HCT116 (cell line): ENCODE results near the gene KIF18B. TPM values are rescaled to one million over a fixed set of nuclear protein-coding genes. Genes with fewer than 3 reads are reported as not detected.
A peak's percentile ranks its signal among the peaks of the same experiment; 100 is the strongest.

Source experiments
- ATAC-seq: fragments of 200-7000 bp; cut with Tn5 transposase; 2 replicates; pipeline ENCODE4 v1.9.1; 2020; ENCODE audit warnings: mild to moderate bottlenecking, moderate library complexity
- BruUV-seq: library from RNA; stranded (reverse); fragments of 400-500 nt; replicated peaks from 2 replicates; lab custom pipeline; 2021; lab: Mats Ljungman, UMichigan
- CTCF ChIA-PET: fragments of 300-600 bp; sonication (Branson Sonifier 250); formaldehyde crosslinking; loops from one replicate; lab custom pipeline; 2021; ENCODE audit warnings: antibody characterized with exemption; lab: Charles Lee
- POLR2A ChIA-PET: fragments of 300-600, 350-600 bp; sonication (Branson Sonifier 250); formaldehyde crosslinking; loops from one replicate; lab custom pipeline; 2021; ENCODE audit warnings: antibody characterized with exemption; lab: Charles Lee
- RAD21 ChIA-PET, 2 experiments: fragments of 300-600 bp; sonication (Branson Sonifier 250); formaldehyde crosslinking; loops; one replicate each; lab custom pipeline; 2023; ENCODE audit warnings: low total read pairs in 2 of 2; ENCODE audit not compliant: uncharacterized antibody in 2 of 2, unreplicated experiment in 2 of 2, low non-redundant PET in 1 of 2; lab: Charles Lee
- DNase-seq: peaks from one replicate; pipeline ENCODE4 v3.0.0-alpha.2; 2010; ENCODE audit warnings: low read depth, low spot score
- H2AFZ ChIP-seq: fragments of 200-600 bp; shearing (Covaris generic), sonication (generic); 2 replicates; pipeline ENCODE4 v1.6.1; 2017; ENCODE audit warnings: low read depth, mixed run types, mixed read lengths, antibody characterized with exemption, low read length; ENCODE audit not compliant: poor library complexity, severe bottlenecking
- H3K27ac ChIP-seq: 2 replicates; pipeline ENCODE4 v1.5.1; 2012; ENCODE audit warnings: low read depth, low read length
- H3K27me3 ChIP-seq: fragments of 200-600 bp; sonication (generic); 2 replicates; pipeline ENCODE4 v1.6.1; 2016; ENCODE audit warnings: mixed run types, low read length, mixed read lengths; ENCODE audit not compliant: insufficient read depth
- H3K36me3 ChIP-seq, 2 experiments: fragments of 200-500 bp in 1 of 2; fragments of 200-600 bp in 1 of 2; sonication (Bioruptor generic) in 1 of 2; sonication (generic) in 1 of 2; 2 replicates each; pipeline versions ENCODE4 v1.5.1 to v1.6.1; 2014 to 2016; ENCODE audit warnings: low read length in 2 of 2, inconsistent platforms in 1 of 2, mixed read lengths in 1 of 2, mixed run types in 1 of 2; ENCODE audit not compliant: insufficient read depth in 2 of 2, control insufficient read depth in 1 of 2
- H3K4me1 ChIP-seq, 2 experiments: fragments of 200-600 bp in 1 of 2; sonication (generic) in 1 of 2; 2 replicates each; pipeline versions ENCODE4 v1.5.1 to v1.6.1; 2012 to 2017; ENCODE audit warnings: low read length in 2 of 2, inconsistent platforms in 1 of 2, mild to moderate bottlenecking in 1 of 2, mixed read lengths in 1 of 2, mixed run types in 1 of 2, moderate library complexity in 1 of 2; ENCODE audit not compliant: insufficient read depth in 2 of 2, control insufficient read depth in 1 of 2
- H3K4me2 ChIP-seq: fragments of 200-600 bp; sonication (generic); 2 replicates; pipeline ENCODE4 v1.6.1; 2017; ENCODE audit warnings: mixed run types, low read length, mixed read lengths
- H3K4me3 ChIP-seq, 2 experiments: fragments of 200-600 bp in 1 of 2; sonication (generic) in 1 of 2; replicated peaks in 1 of 2; 2 replicates each; pipeline ENCODE4 v1.5.1; 2011 to 2016; ENCODE audit warnings: low read length in 2 of 2, control low read depth in 1 of 2, low read depth in 1 of 2, mild to moderate bottlenecking in 1 of 2, mixed read lengths in 1 of 2, mixed run types in 1 of 2
- H3K79me2 ChIP-seq: fragments of 200-600 bp; sonication (generic); 2 replicates; pipeline ENCODE4 v1.6.1; 2017; ENCODE audit warnings: mild to moderate bottlenecking, mixed run types, low read length, moderate library complexity, mixed read lengths; ENCODE audit not compliant: insufficient read depth
- H3K9ac ChIP-seq: fragments of 200-600 bp; sonication (generic); 2 replicates; pipeline ENCODE4 v1.6.1; 2016; ENCODE audit warnings: low read length, mixed read lengths
- H3K9me2 ChIP-seq: fragments of 200-600 bp; sonication (generic), shearing (Covaris generic); 2 replicates; pipeline ENCODE4 v1.6.1; 2017; ENCODE audit warnings: mixed run types, mild to moderate bottlenecking, moderate library complexity; ENCODE audit not compliant: insufficient read depth
- H3K9me3 ChIP-seq, 2 experiments: fragments of 200-500 bp in 1 of 2; fragments of 200-600 bp in 1 of 2; sonication (Bioruptor generic) in 1 of 2; sonication (generic) in 1 of 2; 2 replicates each; pipeline ENCODE4 v1.6.1; 2014 to 2017; ENCODE audit warnings: low read length in 2 of 2, mixed read lengths in 2 of 2, inconsistent platforms in 1 of 2, low read depth in 1 of 2, mild to moderate bottlenecking in 1 of 2, mixed run types in 1 of 2, moderate library complexity in 1 of 2; ENCODE audit not compliant: control insufficient read depth in 1 of 2, insufficient read depth in 1 of 2
- H4K20me1 ChIP-seq: fragments of 200-600 bp; sonication (generic), shearing (Covaris generic); 2 replicates; pipeline ENCODE4 v1.6.1; 2017; ENCODE audit warnings: mixed run types, mild to moderate bottlenecking, moderate library complexity; ENCODE audit not compliant: insufficient read depth
- CBX3 ChIP-seq: IDR thresholded peaks from 2 replicates; pipeline ENCODE4 v1.6.1; 2012; ENCODE audit warnings: low read depth
- CEBPB ChIP-seq: IDR thresholded peaks from 2 replicates; pipeline ENCODE4 v1.6.1; 2012; ENCODE audit warnings: low read depth
- CTCF ChIP-seq, 3 experiments: fragments of 200-600 bp in 1 of 3; sonication (generic) in 1 of 3; IDR thresholded peaks in 2 of 3; conservative IDR thresholded peaks in 1 of 3; 2 replicates each; pipeline ENCODE4 v1.5.1; 2012 to 2017; ENCODE audit warnings: low read depth in 2 of 3, low read length in 2 of 3, antibody characterized with exemption in 1 of 3, borderline replicate concordance in 1 of 3, control low read depth in 1 of 3, mild to moderate bottlenecking in 1 of 3, mixed read lengths in 1 of 3, mixed run types in 1 of 3, moderate library complexity in 1 of 3; ENCODE audit not compliant: insufficient read depth in 1 of 3
- ELF1 ChIP-seq: IDR thresholded peaks from 2 replicates; pipeline ENCODE4 v1.6.1; 2012; ENCODE audit warnings: low read depth, borderline replicate concordance
- EZH2phosphoT487 ChIP-seq: fragments of 200-600 bp; IDR thresholded peaks from 2 replicates; pipeline ENCODE4 v1.6.1; 2018; ENCODE audit warnings: antibody characterized with exemption, borderline replicate concordance
- FOSL1 ChIP-seq: IDR thresholded peaks from 2 replicates; pipeline ENCODE4 v1.6.1; 2012; ENCODE audit warnings: low read depth
- MAX ChIP-seq: IDR thresholded peaks from 2 replicates; pipeline ENCODE4 v1.6.1; 2012
- POLR2A ChIP-seq: IDR thresholded peaks from 2 replicates; pipeline ENCODE4 v1.7.0; 2011; ENCODE audit warnings: borderline replicate concordance; ENCODE audit not compliant: insufficient read depth, insufficient read length; ENCODE audit errors: extremely low read depth
- POLR2AphosphoS5 ChIP-seq: IDR thresholded peaks from 2 replicates; pipeline ENCODE4 v1.6.1; 2011; ENCODE audit warnings: mild to moderate bottlenecking, low read depth, low read length, moderate library complexity
- SIN3A ChIP-seq: IDR thresholded peaks from 2 replicates; pipeline ENCODE4 v1.6.1; 2012; ENCODE audit warnings: low read depth
- TCF7L2 ChIP-seq: IDR thresholded peaks from 2 replicates; pipeline ENCODE4 v1.7.0; 2011; ENCODE audit warnings: borderline replicate concordance, inconsistent platforms; ENCODE audit not compliant: insufficient read depth, insufficient read length; ENCODE audit errors: extremely low read depth
- YY1 ChIP-seq: IDR thresholded peaks from 2 replicates; pipeline ENCODE4 v1.6.1; 2011; ENCODE audit warnings: low read length, low read depth, moderate library complexity, mild to moderate bottlenecking; ENCODE audit not compliant: insufficient replicate concordance; ENCODE audit errors: extremely low read depth
- ZNF274 ChIP-seq: fragments of 200-500 bp; sonication (Bioruptor generic); IDR thresholded peaks from 2 replicates; pipeline ENCODE4 v1.6.1; 2014; ENCODE audit warnings: mild to moderate bottlenecking, low read depth, low read length, inconsistent platforms
- intact Hi-C: fragments of 100-400 bp; cut with micrococcal nuclease; formaldehyde crosslinking; loops from 2 replicates; pipeline ENCODE4 v1.10.0; 2022
- total RNA-seq: library from RNA; stranded (reverse); gene quantifications from one replicate; pipeline ENCODE4 v1.2.1, GENCODE V29; 2021; ENCODE audit not compliant: unreplicated experiment

The KIF18B gene
- total RNA-seq, 1 experiment from 2014 or later: 76.4 TPM

DNA sequence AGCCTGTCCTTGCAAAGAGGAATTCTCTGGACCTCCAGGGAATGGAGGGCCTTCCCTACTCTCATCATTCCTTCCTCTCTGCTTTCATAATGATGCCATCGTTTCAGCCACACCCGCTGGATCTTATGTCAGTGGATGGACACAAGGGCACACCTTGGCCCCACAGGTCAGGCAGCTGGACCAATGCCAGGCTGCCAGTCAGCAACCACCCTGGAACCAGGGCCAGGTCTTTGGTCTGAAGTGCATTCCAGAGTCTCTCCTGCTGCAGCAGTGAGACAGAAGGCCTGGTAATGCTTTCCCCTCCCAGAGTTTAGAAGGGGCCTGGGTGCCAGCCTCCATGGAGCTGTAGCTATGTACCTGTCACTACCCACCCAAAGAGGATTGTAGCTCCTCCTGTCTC is 13.1 kb upstream of the KIF18B start:
- Histone ChIP-seq H3K4me3 (no peak overlapping the region), H3K4me2 (peak overlapping the region; percentile 25; the same call in 1 of the 2 replicates), H3K36me3 (no peaks in the 10 kb centered on the region), H3K9ac (no peak overlapping the region), H3K4me1 (peaks cover 6 to 11% of the 10 kb centered on the region in 2 experiments), H3K79me2 (no peaks in the 10 kb centered on the region), H3K9me3 (no peaks in the 10 kb centered on the region), H3K9me2 (no peaks in the 10 kb centered on the region), H3K27me3 (no peaks in the 10 kb centered on the region), H4K20me1 (no peaks in the 10 kb centered on the region), H2AFZ (no peak overlapping the region), H3K27ac (no peak overlapping the region; the same call in 1 of the 2 replicates)
- no peak for TF ChIP-seq CBX3
- TF ChIP-seq ELF1: no peak
- no peak for TF ChIP-seq FOSL1
- TF ChIP-seq CTCF (IDR thresholded peaks at IDR 0.05 in 2 of 3, conservative IDR thresholded peaks at IDR 0.05 in 1 of 3; ENCODE audit: borderline replicate concordance in 1 of 3, insufficient read depth in 1 of 3, low read depth in 2 of 3, low read length in 2 of 3): no peak
- no peak for TF ChIP-seq YY1
- TF ChIP-seq ZNF274: no peak
- TF ChIP-seq POLR2AphosphoS5: no peak
- no peak for TF ChIP-seq SIN3A
- TF ChIP-seq POLR2A: no peak
- TF ChIP-seq EZH2phosphoT487: no peak
- TF ChIP-seq TCF7L2: no peak
- TF ChIP-seq CEBPB: no peak
- no peak for TF ChIP-seq MAX
- ChIA-PET POLR2A (no interaction called here), RAD21 (no interaction called here), CTCF (no interaction called here)
- DNase-seq (no peak), ATAC-seq (no peak)
- no TSS peak for BruUV-seq
- intact Hi-C loops: no loop called here
